Lower leg skin (tissue), 3 donors: ENCODE results near the gene SRP14.

Experiments
- POLR2A ChIP-seq, 2 donors: fragments of 450-650 bp; IDR thresholded peaks; one replicate each; pipeline ENCODE4 v1.6.1; 2016 to 2017; ENCODE audit warnings: antibody characterized with exemption in 2 of 2, mild to moderate bottlenecking in 1 of 2, moderate library complexity in 1 of 2
- TF ChIP-seq, protein P1 (sequence below), 3 donors: fragments of 450-650 bp; IDR thresholded peaks; one replicate each; pipeline ENCODE4 v1.5.1; 2016; ENCODE audit warnings: antibody characterized with exemption in 3 of 3, mild to moderate bottlenecking in 3 of 3, moderate library complexity in 2 of 3

DNA sequence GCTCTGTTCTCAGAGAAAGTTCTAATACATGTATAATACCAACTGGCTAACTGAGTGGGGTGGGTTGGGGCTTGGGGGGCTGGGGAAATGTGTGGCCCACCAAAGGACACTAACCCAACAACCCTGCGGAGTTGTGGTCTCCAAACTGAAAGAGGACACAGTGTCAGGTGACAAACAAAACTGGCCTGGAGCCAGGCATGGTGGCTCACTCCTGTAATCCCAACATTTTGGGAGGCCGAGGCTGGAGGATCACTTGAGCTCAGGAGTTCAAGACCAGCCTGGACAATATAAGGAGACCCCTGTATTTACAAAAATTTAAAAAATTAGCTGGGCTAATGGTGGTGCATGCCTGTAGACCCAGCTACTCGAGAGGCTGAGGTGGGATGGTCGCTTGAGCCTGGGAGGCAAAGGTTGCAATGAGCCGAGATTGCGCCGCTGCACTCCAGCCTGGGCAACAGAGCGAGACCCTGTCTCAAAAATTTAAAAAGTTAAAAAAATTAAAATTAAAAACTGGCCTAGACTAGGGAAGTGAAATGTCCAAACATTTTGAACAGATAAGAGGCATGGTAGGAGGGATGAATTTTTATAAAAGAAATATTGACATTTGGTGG lies 31.7 kb upstream of the SRP14 start:
- TF ChIP-seq, protein P1, sequence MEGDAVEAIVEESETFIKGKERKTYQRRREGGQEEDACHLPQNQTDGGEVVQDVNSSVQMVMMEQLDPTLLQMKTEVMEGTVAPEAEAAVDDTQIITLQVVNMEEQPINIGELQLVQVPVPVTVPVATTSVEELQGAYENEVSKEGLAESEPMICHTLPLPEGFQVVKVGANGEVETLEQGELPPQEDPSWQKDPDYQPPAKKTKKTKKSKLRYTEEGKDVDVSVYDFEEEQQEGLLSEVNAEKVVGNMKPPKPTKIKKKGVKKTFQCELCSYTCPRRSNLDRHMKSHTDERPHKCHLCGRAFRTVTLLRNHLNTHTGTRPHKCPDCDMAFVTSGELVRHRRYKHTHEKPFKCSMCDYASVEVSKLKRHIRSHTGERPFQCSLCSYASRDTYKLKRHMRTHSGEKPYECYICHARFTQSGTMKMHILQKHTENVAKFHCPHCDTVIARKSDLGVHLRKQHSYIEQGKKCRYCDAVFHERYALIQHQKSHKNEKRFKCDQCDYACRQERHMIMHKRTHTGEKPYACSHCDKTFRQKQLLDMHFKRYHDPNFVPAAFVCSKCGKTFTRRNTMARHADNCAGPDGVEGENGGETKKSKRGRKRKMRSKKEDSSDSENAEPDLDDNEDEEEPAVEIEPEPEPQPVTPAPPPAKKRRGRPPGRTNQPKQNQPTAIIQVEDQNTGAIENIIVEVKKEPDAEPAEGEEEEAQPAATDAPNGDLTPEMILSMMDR (IDR thresholded peaks at IDR 0.05) = no peak
- no peak for TF ChIP-seq POLR2A (IDR thresholded peaks at IDR 0.05)
